RWPE2 (cell line): Measurements from ENCODE around the gene STK32A.

ENCODE experiments used
- ATAC-seq: fragments of 200-7000 bp; cut with Tn5 transposase; 3 replicates; pipeline ENCODE4 v1.9.1; 2021; ENCODE audit warnings: low read depth
- DNase-seq: peaks from one replicate; pipeline ENCODE4 v3.0.0-alpha.2; 2020; ENCODE audit warnings: low spot score
- H3K27ac ChIP-seq: fragments of 450-650 bp; 2 replicates; pipeline ENCODE4 v1.5.1; 2017; ENCODE audit warnings: mild to moderate bottlenecking; ENCODE audit not compliant: poor library complexity, severe bottlenecking
- H3K27me3 ChIP-seq: fragments of 250-450 bp; sonication (Bioruptor Pico); 2 replicates; pipeline ENCODE4 v1.5.1; 2021; ENCODE audit warnings: mild to moderate bottlenecking, moderate library complexity; ENCODE audit not compliant: insufficient read depth, poor library complexity, severe bottlenecking
- H3K36me3 ChIP-seq: fragments of 250-450 bp; sonication (Bioruptor Pico); 2 replicates; pipeline ENCODE4 v1.5.1; 2020; ENCODE audit warnings: low read depth, mild to moderate bottlenecking, moderate library complexity
- H3K4me1 ChIP-seq: fragments of 250-450 bp; sonication (Bioruptor Pico); 2 replicates; pipeline ENCODE4 v1.5.1; 2021; ENCODE audit warnings: mild to moderate bottlenecking, moderate library complexity; ENCODE audit not compliant: insufficient read depth, poor library complexity, severe bottlenecking
- H3K4me3 ChIP-seq: fragments of 250-450 bp; sonication (Bioruptor Pico); 2 replicates; pipeline ENCODE4 v1.5.1; 2021; ENCODE audit warnings: mild to moderate bottlenecking, moderate library complexity; ENCODE audit not compliant: severe bottlenecking
- H3K9me3 ChIP-seq: fragments of 250-450 bp; sonication (Bioruptor Pico); 2 replicates; pipeline ENCODE4 v1.5.1; 2021; ENCODE audit warnings: mild to moderate bottlenecking, moderate library complexity; ENCODE audit not compliant: severe bottlenecking
- CTCF ChIP-seq: fragments of 450-650 bp; IDR thresholded peaks from one replicate; pipeline ENCODE4 v1.5.1; 2017; ENCODE audit warnings: mild to moderate bottlenecking, moderate library complexity; ENCODE audit not compliant: poor library complexity, severe bottlenecking

STK32A gene

GRCh38 chr5:147208134-147208533 is 26.7 kb upstream of the STK32A start:
- no peaks in the 10 kb centered on the region for H3K36me3 ChIP-seq
- H3K9me3 ChIP-seq: no peaks in the 10 kb centered on the region
- no peak for ATAC-seq
- H3K4me1 ChIP-seq: no peaks in the 10 kb centered on the region
- H3K27ac ChIP-seq: no peak overlapping the region
- DNase-seq: no peak
- no peak for TF ChIP-seq CTCF
- peaks cover 19% of the 10 kb centered on the region for H3K27me3 ChIP-seq
- no peak overlapping the region for H3K4me3 ChIP-seq

GRCh38 chr5:147216552-147217154 is 18.2 kb upstream of the STK32A start:
- Histone ChIP-seq H3K4me1 (no peaks in the 10 kb centered on the region), H3K27me3 (peaks cover 10% of the 10 kb centered on the region), H3K27ac (no peak overlapping the region), H3K36me3 (no peaks in the 10 kb centered on the region), H3K4me3 (no peak overlapping the region), H3K9me3 (no peaks in the 10 kb centered on the region)
- TF ChIP-seq CTCF: no peak
- ATAC-seq: peak; percentile 59; the same call in 2 of the 3 replicates
- no peak for DNase-seq

- peaks cover 4% of the 10 kb centered on the region for H3K27me3 ChIP-seq
- ATAC-seq: no peak
- no peaks in the 10 kb centered on the region for H3K36me3 ChIP-seq
- DNase-seq: no peak
- H3K27ac ChIP-seq: no peak overlapping the region
- H3K9me3 ChIP-seq: no peaks in the 10 kb centered on the region
- no peak for TF ChIP-seq CTCF
- no peak overlapping the region for H3K4me3 ChIP-seq
- no peaks in the 10 kb centered on the region for H3K4me1 ChIP-seq
Observed at GRCh38 chr5:147223343-147223742, 11.5 kb upstream of the STK32A start.

- peak; percentile 86 for TF ChIP-seq CTCF
- peaks cover 4% of the 10 kb centered on the region for H3K27me3 ChIP-seq
- no peak overlapping the region for H3K4me3 ChIP-seq
- no peaks in the 10 kb centered on the region for H3K9me3 ChIP-seq
- peak; percentile 89 for ATAC-seq
- H3K36me3 ChIP-seq: no peaks in the 10 kb centered on the region
- H3K4me1 ChIP-seq: no peaks in the 10 kb centered on the region
- DNase-seq: no peak
- no peak overlapping the region for H3K27ac ChIP-seq
Observed at GRCh38 chr5:147223948-147224791, 10.7 kb upstream of the STK32A start.

- H3K36me3 ChIP-seq: no peaks in the 10 kb centered on the region
- DNase-seq: no peak
- peaks cover 4% of the 10 kb centered on the region for H3K27me3 ChIP-seq
- H3K9me3 ChIP-seq: no peaks in the 10 kb centered on the region
- ATAC-seq: no peak
- no peak overlapping the region for H3K27ac ChIP-seq
- no peak for TF ChIP-seq CTCF
- no peaks in the 10 kb centered on the region for H3K4me1 ChIP-seq
- no peak overlapping the region for H3K4me3 ChIP-seq
Observed at GRCh38 chr5:147225938-147226337, 8.9 kb upstream of the STK32A start.
